H1 (cell line): ENCODE measurements around the gene ZBTB40.

Experiments
- CHD2 ChIP-seq: IDR thresholded peaks from 2 replicates; pipeline ENCODE4 v1.6.1; 2012; ENCODE audit warnings: low read length, improper control_type of control experiment
- EZH2 ChIP-seq: fragments of 200-600 bp; sonication (generic); IDR thresholded peaks from 2 replicates; pipeline ENCODE4 v1.7.1; 2012; ENCODE audit warnings: low read depth, mild to moderate bottlenecking, moderate library complexity, low read length, inconsistent platforms; ENCODE audit not compliant: severe bottlenecking
- MAX ChIP-seq: IDR thresholded peaks from 2 replicates; pipeline ENCODE4 v1.6.1; 2012; ENCODE audit warnings: inconsistent platforms
- POLR2A ChIP-seq, 2 experiments: IDR thresholded peaks; 1 replicate in 1 of 2; 2 replicates in 1 of 2; pipeline ENCODE4 v1.6.1; 2011; ENCODE audit warnings: low read depth in 2 of 2, low read length in 2 of 2, mild to moderate bottlenecking in 2 of 2; ENCODE audit errors: control extremely low read depth in 1 of 2
- RAD21 ChIP-seq, 2 experiments: IDR thresholded peaks in 1 of 2; conservative IDR thresholded peaks in 1 of 2; 2 replicates each; pipeline ENCODE4 v1.6.1; 2011; ENCODE audit warnings: low read depth in 2 of 2, low read length in 2 of 2, improper control_type of control experiment in 1 of 2, inconsistent platforms in 1 of 2, mild to moderate bottlenecking in 1 of 2, moderate library complexity in 1 of 2
- TF ChIP-seq, protein P1 (sequence below), 3 experiments: IDR thresholded peaks; 1 replicate in 2 of 3; 2 replicates in 1 of 3; pipeline versions ENCODE4 v1.5.1 to v1.6.1; 2011; ENCODE audit warnings: low read length in 3 of 3, mild to moderate bottlenecking in 3 of 3, inconsistent platforms in 2 of 3, low read depth in 1 of 3, moderate library complexity in 1 of 3; ENCODE audit not compliant: insufficient read depth in 1 of 3; ENCODE audit errors: control extremely low read depth in 1 of 3

DNA sequence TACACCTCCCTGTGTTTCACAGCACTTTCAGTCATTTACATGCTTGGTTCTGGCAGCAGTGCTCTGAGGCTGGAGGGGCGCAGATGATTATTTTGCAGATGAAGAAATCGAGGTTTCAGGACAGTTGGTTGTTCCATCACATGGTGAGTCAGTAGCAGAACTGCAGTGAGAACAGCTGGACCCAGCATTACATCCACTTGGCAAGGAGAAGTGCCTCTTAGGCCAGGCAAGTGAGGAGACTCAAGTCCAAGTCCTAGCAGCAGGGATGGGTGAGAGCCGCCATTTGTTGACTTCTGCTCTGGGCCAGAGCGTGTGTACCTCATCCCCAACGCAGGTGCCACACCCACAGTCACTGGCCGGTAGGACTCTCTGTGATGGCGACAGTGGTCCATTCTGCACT lies 84.9 kb downstream of the ZBTB40 start:
- TF ChIP-seq POLR2A (IDR thresholded peaks at IDR 0.05; ENCODE audit: control extremely low read depth in 1 of 2, low read depth in 2 of 2, low read length in 2 of 2) = no peak
- TF ChIP-seq RAD21 (IDR thresholded peaks at IDR 0.05 in 1 of 2, conservative IDR thresholded peaks at IDR 0.05 in 1 of 2; ENCODE audit: low read depth in 2 of 2, low read length in 2 of 2) = no peak
- TF ChIP-seq, protein P1, sequence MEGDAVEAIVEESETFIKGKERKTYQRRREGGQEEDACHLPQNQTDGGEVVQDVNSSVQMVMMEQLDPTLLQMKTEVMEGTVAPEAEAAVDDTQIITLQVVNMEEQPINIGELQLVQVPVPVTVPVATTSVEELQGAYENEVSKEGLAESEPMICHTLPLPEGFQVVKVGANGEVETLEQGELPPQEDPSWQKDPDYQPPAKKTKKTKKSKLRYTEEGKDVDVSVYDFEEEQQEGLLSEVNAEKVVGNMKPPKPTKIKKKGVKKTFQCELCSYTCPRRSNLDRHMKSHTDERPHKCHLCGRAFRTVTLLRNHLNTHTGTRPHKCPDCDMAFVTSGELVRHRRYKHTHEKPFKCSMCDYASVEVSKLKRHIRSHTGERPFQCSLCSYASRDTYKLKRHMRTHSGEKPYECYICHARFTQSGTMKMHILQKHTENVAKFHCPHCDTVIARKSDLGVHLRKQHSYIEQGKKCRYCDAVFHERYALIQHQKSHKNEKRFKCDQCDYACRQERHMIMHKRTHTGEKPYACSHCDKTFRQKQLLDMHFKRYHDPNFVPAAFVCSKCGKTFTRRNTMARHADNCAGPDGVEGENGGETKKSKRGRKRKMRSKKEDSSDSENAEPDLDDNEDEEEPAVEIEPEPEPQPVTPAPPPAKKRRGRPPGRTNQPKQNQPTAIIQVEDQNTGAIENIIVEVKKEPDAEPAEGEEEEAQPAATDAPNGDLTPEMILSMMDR (IDR thresholded peaks at IDR 0.05; ENCODE audit: control extremely low read depth in 1 of 3, insufficient read depth in 1 of 3, low read depth in 1 of 3, low read length in 3 of 3) = no peak
- no peak for TF ChIP-seq EZH2
- no peak for TF ChIP-seq MAX
- no peak for TF ChIP-seq CHD2
